IMR-90 (cell line): ENCODE data around the gene VCL. TPM values are rescaled to one million over a fixed set of nuclear protein-coding genes. Genes with fewer than 3 reads are reported as not detected.
A peak's percentile ranks its signal among the peaks of the same experiment; 100 is the strongest.

ENCODE experiments used
- CTCF ChIP-seq: conservative IDR thresholded peaks from 2 replicates; pipeline ENCODE4 v1.5.1; 2012; ENCODE audit warnings: mild to moderate bottlenecking, low read depth, low read length, improper control_type of control experiment
- polyA plus RNA-seq, 3 experiments: library from polyadenylated mRNA; depleted of rRNA; stranded (reverse); fragments of >200 nt; gene quantifications; 2 replicates each; pipeline ENCODE4 v1.2.3, GENCODE V29; 2012; ENCODE audit warnings: low replicate concordance in 1 of 3
- total RNA-seq: library from RNA; depleted of rRNA; stranded (reverse); fragments of >200 nt; gene quantifications from 2 replicates; pipeline ENCODE4 v1.2.3, GENCODE V29; 2012

Gene VCL
- total and polyA plus RNA-seq, 2 of the 4 experiments (the other 2 are of a cell fraction), result 227 to 283 TPM

- TF ChIP-seq CTCF, result peak; percentile 69
These were observed 83.4 kb downstream of the VCL start (continued) for GRCh38 chr10:74081192-74081803.
